ENCODE measurements around the gene IL31RA.

DNA sequence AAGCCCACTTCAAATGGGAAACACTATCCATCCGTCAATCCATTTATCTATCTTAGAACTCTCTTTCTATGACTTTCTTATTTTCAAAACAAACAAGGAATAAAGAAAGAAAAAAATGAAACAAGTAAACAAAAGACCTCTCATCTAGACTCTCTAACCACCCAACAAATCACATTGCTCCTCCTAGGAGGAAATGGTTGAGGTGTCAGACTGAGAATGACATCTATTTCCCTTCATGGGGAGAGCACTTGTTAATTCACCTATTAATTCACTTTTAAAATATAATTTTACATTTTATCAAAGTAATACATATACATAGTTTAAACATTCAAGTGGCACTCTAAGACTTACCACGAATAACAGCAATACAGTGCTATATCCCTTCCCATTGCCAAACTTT lies 2.4 kb upstream of the IL31RA start:
- TF ChIP-seq POLR2AphosphoS5 (IDR thresholded peaks at IDR 0.05; ENCODE audit: low read depth, low read length) (no peak), TAF1 (IDR thresholded peaks at IDR 0.05; ENCODE audit: borderline replicate concordance, insufficient read depth, low read length) (no peak), SIN3A (IDR thresholded peaks at IDR 0.05; ENCODE audit: borderline replicate concordance, insufficient read depth, low read length) (no peak), REST (IDR thresholded peaks at IDR 0.05; ENCODE audit: insufficient read depth in 1 of 2, low read depth in 2 of 2, low read length in 2 of 2) (no peak), FOXP2 (optimal IDR thresholded peaks at IDR 0.05; ENCODE audit: borderline replicate concordance, extremely low read depth, extremely low read length, insufficient read depth) (no peak)

Data from PFSK-1 (cell line).